Ascending aorta (tissue), 2 donors: ENCODE measurements around the gene SIRPB1. TPM values are rescaled to one million over a fixed set of nuclear protein-coding genes. Genes with fewer than 3 reads are reported as not detected.

ENCODE experiments used
- DNase-seq, 2 donors: peaks; one replicate each; pipeline ENCODE4 v3.0.0-alpha.2; 2019; ENCODE audit warnings: low spot score in 2 of 2
- H3K27ac ChIP-seq, 2 donors: fragments of 200-600 bp; sonication (generic); one replicate each; pipeline ENCODE4 v1.5.1; 2016 to 2017; ENCODE audit warnings: mild to moderate bottlenecking in 1 of 2
- H3K27me3 ChIP-seq: fragments of 200-600 bp; sonication (generic); one replicate; pipeline ENCODE4 v1.5.1; 2017
- H3K36me3 ChIP-seq, 2 donors: fragments of 200-600 bp; sonication (generic); one replicate each; pipeline ENCODE4 v1.5.1; 2016
- H3K4me1 ChIP-seq, 2 donors: fragments of 200-600 bp; sonication (generic); one replicate each; pipeline ENCODE4 v1.5.1; 2016 to 2017; ENCODE audit warnings: mild to moderate bottlenecking in 1 of 2
- H3K4me3 ChIP-seq, 2 donors: fragments of 200-600 bp; sonication (generic); one replicate each; pipeline ENCODE4 v1.5.1; 2016 to 2017; ENCODE audit warnings: mild to moderate bottlenecking in 1 of 2
- H3K9me3 ChIP-seq, 2 donors: fragments of 200-600 bp; sonication (generic); one replicate each; pipeline ENCODE4 v1.5.1; 2016
- intact Hi-C: fragments of 100-400 bp; cut with DNase I; formaldehyde crosslinking; loops from one replicate; pipeline ENCODE4 v1.15.1; 2023
- total RNA-seq: library from RNA; depleted of rRNA; stranded (reverse); fragments of >200 nt; gene quantifications from one replicate; pipeline ENCODE4 v1.1.0, GENCODE V29; 2016
- TF ChIP-seq, protein P1 (sequence below), 3 experiments: fragments of 200-600 bp in 2 of 3; fragments of 450-650 bp in 1 of 3; sonication (generic) in 2 of 3; IDR thresholded peaks; one replicate each; pipeline ENCODE4 v1.5.1; 2016 to 2019; ENCODE audit warnings: antibody characterized with exemption in 3 of 3, mild to moderate bottlenecking in 1 of 3, moderate library complexity in 1 of 3

Gene SIRPB1
- total RNA-seq, 1 donor from 2014 or later = 0.43 TPM

DNA sequence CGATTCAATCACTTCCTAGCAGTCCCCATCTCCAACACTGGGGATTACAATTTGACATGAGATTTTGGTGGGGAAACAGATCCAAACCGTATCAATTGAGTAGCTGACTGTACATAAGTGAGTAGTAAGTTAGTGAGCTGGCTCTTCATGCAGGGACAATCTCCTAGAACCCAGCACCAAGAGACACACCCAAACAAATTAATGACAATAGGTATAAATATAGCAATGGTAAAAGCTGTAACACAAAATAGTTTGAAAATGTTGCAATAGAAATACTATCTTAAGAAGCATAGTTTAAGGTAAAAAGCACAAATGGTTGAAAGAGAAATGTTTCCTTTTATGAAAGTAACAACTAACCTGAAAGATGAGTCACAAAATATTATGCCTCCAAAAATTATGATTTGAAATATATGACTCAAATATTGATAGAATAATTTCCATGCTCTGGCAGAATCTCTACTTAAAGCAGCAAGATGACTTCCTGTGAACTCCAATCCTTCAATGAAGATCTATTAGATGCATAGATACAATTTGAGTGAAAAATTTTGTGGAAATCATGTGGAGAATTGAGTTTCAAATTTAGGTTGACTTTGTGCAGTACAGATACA lies 5.4 kb upstream of the SIRPB1 start:
- intact Hi-C loops = no loop called here
- no peaks in the 10 kb centered on the region for H3K27me3 ChIP-seq
- no peak overlapping the region for H3K4me3 ChIP-seq
- TF ChIP-seq, protein P1, sequence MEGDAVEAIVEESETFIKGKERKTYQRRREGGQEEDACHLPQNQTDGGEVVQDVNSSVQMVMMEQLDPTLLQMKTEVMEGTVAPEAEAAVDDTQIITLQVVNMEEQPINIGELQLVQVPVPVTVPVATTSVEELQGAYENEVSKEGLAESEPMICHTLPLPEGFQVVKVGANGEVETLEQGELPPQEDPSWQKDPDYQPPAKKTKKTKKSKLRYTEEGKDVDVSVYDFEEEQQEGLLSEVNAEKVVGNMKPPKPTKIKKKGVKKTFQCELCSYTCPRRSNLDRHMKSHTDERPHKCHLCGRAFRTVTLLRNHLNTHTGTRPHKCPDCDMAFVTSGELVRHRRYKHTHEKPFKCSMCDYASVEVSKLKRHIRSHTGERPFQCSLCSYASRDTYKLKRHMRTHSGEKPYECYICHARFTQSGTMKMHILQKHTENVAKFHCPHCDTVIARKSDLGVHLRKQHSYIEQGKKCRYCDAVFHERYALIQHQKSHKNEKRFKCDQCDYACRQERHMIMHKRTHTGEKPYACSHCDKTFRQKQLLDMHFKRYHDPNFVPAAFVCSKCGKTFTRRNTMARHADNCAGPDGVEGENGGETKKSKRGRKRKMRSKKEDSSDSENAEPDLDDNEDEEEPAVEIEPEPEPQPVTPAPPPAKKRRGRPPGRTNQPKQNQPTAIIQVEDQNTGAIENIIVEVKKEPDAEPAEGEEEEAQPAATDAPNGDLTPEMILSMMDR (IDR thresholded peaks at IDR 0.05) = no peak
- H3K4me1 ChIP-seq = no peaks in the 10 kb centered on the region
- DNase-seq = no peak
- H3K27ac ChIP-seq = no peak overlapping the region
- H3K36me3 ChIP-seq = no peaks in the 10 kb centered on the region
- no peaks in the 10 kb centered on the region for H3K9me3 ChIP-seq

DNA sequence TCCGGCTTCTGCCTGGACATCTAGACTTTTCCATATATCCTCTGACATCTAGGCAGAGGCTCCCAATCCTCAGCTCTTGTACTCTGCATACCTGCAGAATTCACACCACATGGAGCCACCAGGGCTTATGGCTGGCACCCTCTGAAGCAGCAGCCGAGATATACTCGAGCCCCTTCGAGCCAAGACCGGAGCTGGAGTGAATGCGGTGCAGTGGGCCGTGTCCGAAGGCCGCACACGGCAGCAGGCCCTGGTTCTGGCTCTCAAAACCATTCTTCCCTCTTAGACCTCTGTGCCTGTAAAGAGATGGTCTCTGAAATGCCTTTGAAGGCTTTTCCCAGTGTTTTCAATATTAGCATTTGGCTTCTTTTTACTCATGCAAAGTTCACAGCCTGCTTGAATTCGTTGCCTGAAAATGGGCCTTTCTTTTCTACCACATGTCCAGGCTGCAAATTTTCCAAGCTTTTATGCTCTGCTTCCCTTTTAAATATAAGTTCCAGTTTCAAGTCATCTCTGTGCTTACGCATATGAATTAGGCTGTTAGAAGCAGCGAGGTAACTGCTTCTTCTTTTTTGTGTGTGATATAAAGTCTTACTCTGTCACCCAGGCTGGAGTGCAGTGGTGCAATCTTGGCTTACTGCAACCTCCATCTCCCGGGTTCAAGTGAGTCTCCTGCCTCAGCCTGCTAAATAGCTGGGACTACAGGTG lies 3.8 kb upstream of the SIRPB1 start:
- intact Hi-C loops = no loop called here
- Histone ChIP-seq H3K9me3 (peaks cover 4 to 5% of the 10 kb centered on the region in 2 donors), H3K27me3 (no peaks in the 10 kb centered on the region), H3K4me3 (no peak overlapping the region), H3K36me3 (no peaks in the 10 kb centered on the region), H3K4me1 (no peaks in the 10 kb centered on the region), H3K27ac (no peak overlapping the region)
- TF ChIP-seq, protein P1 (IDR thresholded peaks at IDR 0.05) = no peak
- DNase-seq = no peak

DNA sequence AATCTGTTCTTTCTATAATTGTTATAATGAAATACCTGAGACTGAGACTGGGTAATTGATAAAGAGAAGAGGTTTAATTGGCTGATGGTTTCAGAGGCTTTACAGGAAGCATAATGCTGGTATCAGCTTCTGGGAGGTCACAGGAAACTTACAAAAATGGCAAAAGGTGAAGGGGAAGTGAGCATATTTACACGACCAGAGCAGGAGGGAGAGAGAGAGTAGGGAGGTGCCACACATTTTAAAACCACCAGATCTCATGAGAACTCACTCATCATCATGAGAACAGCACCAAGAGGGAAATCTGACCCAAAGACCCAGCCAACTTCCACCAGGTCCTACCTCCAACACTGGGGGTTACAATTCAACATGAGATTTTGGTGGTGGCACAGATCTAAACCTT lies 2.6 kb upstream of the SIRPB1 start:
- TF ChIP-seq, protein P1 (IDR thresholded peaks at IDR 0.05) = no peak
- Histone ChIP-seq H3K36me3 (no peaks in the 10 kb centered on the region), H3K27me3 (no peaks in the 10 kb centered on the region), H3K4me1 (no peaks in the 10 kb centered on the region), H3K27ac (no peak overlapping the region), H3K9me3 (peaks cover 4 to 5% of the 10 kb centered on the region in 2 donors), H3K4me3 (no peak overlapping the region)
- DNase-seq = no peak
- intact Hi-C loops = no loop called here

DNA sequence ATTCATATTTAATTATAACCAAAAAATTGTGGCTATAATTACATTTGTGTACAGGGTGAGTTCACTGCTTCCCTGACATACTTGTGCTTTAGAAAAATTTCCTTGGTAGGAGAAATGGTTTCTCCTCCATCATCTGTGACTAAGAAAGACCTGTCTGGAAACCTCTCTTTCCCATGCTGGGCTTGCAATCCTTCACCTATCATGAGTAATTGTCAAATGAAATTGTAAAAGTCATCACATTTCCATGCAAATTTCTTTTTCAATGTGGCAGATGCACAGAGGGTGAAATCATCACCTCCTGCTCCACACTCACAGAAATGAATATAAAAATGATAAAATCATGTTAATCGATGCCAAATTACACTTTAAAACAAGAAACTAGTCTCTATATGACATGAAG lies 1.5 kb upstream of the SIRPB1 start:
- Histone ChIP-seq H3K9me3 (peaks cover 4 to 5% of the 10 kb centered on the region in 2 donors), H3K4me3 (no peak overlapping the region), H3K27me3 (no peaks in the 10 kb centered on the region), H3K27ac (no peak overlapping the region), H3K36me3 (no peaks in the 10 kb centered on the region), H3K4me1 (no peaks in the 10 kb centered on the region)
- intact Hi-C loops = no loop called here
- DNase-seq = no peak
- TF ChIP-seq, protein P1 (IDR thresholded peaks at IDR 0.05) = no peak

DNA sequence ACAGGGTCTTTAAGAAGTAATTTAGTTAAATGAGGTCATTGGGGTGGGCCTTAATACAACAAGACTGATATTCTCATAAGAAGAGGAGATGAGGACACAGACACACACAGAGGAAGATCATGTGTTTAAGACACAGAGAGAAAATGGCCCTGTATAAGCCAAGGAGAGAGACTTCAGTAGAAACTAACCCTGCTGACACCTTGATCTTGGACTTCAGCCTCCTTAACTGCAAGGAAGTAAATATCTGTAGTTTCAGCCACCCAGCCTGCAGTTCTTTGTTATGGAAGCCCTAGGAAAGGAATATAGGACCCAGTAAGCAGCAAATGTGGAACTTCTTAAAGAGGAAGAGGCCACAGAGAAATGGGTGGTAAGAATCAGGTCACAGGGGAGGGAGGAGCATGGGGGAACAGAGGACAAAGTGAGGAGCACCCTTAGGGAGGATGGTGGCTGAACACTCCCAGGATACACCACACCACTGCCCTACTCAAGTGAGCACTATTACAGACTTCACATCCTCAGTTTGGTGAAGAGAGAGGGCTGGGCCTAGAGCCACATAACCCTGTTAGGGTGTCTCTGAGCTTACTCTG lies 762 bp downstream of the SIRPB1 start:
- intact Hi-C loops = loop anchor here (5.0 kb wide), 1 partner anchor 42 kb away; no protein-coding TSS in a partner anchor
- H3K27me3 ChIP-seq = no peaks in the 10 kb centered on the region
- H3K9me3 ChIP-seq = peaks cover 4 to 5% of the 10 kb centered on the region in 2 donors
- no peaks in the 10 kb centered on the region for H3K4me1 ChIP-seq
- DNase-seq = no peak
- TF ChIP-seq, protein P1 (IDR thresholded peaks at IDR 0.05) = no peak
- no peak overlapping the region for H3K4me3 ChIP-seq
- H3K27ac ChIP-seq = no peak overlapping the region
- H3K36me3 ChIP-seq = no peaks in the 10 kb centered on the region
